Superior temporal gyrus (tissue), 1 donor: ENCODE measurements around the gene TBCK.
"Not testable (repeated sequence)": the region's sequence is repeated elsewhere in the genome, so short reads cannot be mapped to it uniquely, and the experiment has no call there.

ENCODE experiments used
- DNase-seq: peaks from one replicate; pipeline ENCODE4 v3.0.0-alpha.2; 2016; ENCODE audit errors: extremely low spot score

Gene TBCK

DNA sequence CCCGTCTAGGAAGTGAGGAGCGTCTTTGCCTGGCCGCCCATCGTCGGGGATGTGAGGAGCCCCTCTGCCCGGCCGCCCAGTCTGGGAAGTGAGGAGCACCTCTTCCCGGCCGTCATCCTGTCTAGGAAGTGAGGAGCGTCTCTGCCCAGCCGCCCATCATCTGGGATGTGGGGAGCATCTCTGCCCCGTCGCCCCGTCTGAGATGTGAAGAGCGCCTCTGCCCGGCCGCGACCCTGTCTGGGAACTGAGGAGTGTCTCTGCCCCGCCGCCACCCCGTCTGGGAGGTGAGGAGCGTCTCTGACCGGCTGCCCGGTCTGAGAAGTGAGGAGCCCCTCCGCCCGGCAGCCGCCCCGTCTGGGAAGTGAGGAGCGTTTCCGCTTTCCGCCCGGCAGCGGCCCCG, 5.2 kb upstream of the TBCK start:
- not testable (repeated sequence) for DNase-seq

DNA sequence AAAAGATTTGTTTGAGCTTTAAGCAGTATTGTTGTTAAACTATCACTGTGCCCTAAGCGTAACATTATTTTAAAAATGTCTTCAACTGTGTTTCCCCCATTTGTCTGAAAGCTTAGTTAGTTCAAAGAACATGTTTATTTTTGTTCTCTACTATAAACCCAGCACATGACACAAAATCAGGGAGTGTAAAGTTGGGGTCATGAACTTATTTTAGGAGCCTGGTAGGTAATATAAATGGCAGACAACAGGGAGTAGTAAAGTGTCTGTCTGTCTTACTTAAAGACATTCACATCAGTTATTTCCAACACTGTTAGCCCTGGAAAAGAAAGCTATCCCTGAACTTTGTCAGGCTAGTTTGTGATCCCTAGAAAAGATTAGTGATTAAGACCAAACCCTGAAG, 4.2 kb upstream of the TBCK start:
- no peak for DNase-seq

DNA sequence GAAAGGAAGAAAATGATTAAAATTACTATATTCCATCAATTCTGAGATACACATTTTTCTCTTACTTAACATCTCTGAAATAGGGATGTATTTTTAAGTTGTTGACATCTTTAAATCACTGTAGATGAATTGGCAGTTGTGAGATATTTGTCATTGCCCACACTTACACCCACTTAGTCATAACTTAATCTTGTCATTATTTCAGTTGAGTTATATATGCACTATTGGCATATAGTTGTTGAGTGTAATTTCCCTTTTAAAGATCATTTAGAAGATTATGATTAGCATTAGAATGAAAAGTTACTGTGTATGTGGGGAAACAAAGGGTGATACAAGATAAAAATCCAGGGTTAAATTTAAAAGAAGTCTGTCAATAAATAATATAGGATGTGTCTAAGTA, 2.5 kb upstream of the TBCK start:
- DNase-seq, result no peak

GRCh38 chr4:106317815-106318214, 1.8 kb upstream of the TBCK start:
- DNase-seq, result no peak

DNA sequence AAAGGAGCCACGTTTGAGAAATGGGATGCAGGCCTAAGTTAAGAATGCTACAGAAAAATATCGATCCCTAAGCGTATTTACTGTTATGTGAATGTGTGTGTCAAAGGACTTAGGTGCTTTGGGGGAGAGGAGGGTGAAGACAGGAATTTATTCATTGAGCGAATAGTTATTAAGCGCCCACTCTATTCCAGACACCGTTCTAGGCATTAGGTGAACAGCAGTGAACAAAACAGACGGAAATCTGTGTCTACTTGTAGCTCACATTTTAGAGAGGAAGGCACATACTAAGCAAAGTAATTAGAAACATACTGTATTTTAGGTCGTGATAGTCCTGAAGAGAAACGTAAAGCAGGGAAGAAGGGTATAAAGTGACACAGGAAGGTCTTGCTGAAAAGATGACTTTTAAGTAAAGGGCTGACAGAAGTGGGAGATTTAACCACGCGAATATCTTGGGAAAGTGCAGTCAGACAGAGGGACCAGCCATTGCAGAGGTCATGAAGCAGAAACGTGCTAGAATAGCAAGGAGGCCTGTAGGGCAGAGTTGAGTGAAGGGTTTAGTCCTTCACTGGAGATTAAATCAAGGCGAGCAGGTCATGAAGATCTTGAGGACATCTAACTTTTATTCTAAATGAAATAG, 882 bp upstream of the TBCK start:
- no peak for DNase-seq

DNA sequence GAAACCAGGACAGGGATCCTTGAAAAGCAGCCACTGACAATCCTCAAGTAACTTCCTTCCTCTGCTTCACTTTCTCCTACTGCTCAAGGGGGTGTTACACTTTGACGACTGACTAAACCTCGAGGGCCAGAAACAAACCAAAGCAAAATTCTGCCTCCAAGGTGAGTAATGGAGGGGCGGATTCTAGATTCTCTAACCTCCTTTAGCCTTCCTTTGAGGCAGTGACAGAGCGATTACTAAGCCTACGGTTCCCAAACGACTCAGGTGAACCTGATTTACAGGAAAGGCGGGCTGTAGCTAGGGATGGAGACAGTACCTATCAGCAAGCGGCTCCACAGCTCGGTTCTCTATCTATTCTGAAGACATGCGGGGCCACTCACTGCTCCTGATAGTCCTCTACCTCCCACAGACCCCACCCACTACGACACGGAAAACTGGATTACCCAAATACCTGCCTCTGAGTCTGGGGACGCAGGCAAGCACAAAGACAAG, 487 bp downstream of the TBCK start:
- no peak for DNase-seq

DNA sequence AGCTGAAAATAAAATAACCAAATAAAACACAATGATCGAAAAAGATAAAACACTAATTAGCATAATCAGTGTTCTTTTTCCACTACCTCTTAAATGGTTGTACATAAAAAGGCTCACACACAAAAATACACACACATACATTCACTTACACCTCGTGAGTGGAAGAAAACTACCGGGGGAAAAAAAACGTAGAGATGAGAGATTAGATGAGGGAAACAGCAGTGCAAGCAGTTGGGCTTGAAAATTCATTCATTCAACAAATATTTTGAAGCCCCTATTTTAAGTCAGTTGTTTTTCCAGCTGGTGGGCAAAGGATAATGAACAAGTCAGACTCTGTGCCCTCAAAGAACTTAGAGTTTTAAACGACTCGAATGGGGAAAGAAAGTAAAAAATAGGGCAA, 1.0 kb downstream of the TBCK start:
- no peak for DNase-seq

- no peak for DNase-seq
Measured at GRCh38 chr4:106312997-106313522, 2.9 kb downstream of the TBCK start.

DNA sequence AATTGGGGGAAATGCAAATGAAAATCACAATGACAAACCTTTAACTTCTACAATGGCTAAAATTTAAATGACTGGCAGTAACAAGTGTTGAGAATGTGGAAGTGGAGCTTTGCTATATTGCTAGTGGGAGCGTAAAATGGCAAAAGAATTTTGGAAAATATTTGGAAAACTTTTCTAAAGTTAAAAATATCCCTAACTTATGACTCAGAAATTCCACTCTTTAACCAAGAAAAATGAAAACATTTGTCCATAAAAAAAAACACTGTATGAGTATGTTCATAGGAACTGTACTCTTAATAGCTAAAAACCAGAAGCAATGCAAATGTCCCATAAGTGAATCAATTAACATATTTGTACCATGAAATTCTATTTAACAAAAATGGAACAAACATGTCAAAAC, 3.6 kb downstream of the TBCK start:
- no peak for DNase-seq

GRCh38 chr4:106306561-106306960, 9.4 kb downstream of the TBCK start:
- DNase-seq, result no peak

GRCh38 chr4:106305435-106306055, 10.5 kb downstream of the TBCK start:
- DNase-seq, result no peak

GRCh38 chr4:106304632-106305031, 11.4 kb downstream of the TBCK start:
- no peak for DNase-seq

GRCh38 chr4:106303548-106304281, 12.3 kb downstream of the TBCK start:
- no peak for DNase-seq

DNA sequence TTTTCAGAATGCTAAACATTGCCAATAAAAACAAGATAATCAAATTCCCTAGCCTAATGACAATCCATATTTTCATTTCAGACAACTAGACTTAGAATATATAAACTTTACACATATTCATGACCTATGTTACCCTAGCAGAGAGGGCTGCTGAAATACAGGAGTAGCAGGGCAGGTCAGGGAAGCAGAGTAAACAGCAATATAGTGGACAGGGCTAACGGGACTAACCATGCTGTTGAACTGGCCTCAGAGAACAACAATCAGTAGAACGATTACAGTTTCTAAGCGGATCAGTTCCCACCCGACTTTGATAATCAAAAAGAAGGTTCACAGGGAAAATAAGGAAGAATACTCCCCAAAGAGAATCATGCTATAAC, 14.0 kb downstream of the TBCK start:
- DNase-seq, result no peak

GRCh38 chr4:106301393-106302061, 14.5 kb downstream of the TBCK start:
- DNase-seq, result no peak

GRCh38 chr4:106299977-106300376, 16.0 kb downstream of the TBCK start:
- no peak for DNase-seq

GRCh38 chr4:106297245-106298035, 18.6 kb downstream of the TBCK start:
- no peak for DNase-seq

DNA sequence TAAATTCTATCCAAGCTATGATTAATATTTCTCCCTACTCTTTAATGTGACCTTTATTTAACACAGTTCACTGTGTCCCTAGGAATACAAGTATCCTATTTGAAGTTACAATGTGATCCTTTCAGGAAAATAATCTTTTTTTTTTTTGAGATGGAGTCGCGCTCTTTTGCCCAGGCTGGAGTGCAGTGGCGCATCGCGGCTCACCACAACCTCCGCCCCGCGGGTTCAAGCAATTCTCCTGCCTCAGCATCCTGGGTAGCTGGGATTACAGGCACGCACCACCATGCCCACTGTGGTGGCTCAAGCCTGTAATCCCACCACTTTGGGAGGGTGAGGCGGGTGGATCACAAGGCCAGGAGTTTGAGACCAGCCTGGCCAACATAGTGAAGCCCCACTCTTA, 21.9 kb downstream of the TBCK start:
- DNase-seq, result no peak

DNA sequence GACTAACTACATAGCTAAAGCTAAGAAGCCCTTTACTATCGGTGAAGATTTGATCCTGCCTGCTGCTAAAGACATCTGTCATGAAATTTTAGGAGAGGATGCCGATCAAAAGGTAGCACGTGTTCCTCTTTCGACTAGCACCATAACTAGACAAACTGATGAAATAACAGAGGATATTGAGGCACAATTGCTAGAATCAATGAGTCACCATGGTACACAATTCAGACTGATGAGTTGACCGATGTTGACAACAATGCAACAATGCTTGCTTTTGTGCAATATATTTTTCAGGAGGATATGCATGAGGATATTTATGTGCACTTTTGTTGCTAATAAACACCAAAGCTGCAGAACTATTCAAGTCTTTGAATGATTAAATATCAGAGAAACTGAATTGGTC, 24.3 kb downstream of the TBCK start:
- DNase-seq, result no peak

DNA sequence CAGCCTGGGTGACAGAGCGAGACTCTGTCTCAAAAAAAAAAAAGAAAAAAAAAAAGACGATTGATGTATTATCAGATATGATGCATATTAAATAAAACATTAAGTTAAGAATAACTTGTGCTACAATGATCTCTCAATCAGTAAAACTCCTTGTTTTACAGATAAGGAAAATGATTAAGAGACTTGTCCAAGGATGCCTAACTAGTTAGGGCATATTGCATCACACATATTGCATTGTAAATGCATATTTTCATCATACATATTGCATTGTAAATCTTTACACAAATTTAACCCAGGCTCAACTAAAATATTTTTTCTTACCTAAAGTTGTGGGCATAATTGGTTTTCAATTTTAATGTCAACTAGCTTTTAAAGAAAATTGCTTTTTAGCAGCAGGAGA, 26.3 kb downstream of the TBCK start:
- DNase-seq, result no peak

DNA sequence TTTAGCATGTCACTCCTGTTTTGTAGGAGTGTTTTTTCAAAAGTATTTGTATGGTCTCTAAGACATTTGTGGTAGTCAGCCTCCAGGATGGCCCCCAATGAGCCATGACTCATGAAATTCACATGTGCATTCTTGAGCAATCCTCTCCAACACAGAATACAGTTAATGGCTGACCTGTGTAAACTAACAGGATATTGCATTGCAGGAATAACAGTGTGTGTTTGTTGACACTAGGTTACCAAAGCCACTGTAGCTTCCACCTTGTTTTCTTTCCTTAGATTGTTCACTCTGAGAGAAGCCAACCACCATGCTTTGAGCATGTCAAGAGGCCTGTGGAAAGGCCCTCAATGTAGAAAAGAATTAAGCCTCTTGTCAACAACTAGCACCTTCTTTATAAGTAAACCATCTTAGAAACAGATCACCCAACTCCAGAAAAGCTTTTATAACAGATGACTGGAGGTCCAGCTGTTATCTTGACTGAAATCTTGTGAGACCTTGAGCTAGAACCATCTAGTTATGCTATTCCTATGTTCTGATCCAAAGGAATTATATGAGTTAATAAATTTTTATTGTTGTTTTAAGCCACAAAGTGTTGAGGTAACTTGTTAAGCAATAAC, 28.5 kb downstream of the TBCK start:
- DNase-seq, result no peak
